Activated CD4-positive, alpha-beta T cell treated with anti-CD3 and anti-CD28 coated beads, Interleukin-2, amount 50 U/mL, for 4 hours (primary cell): ENCODE data around the gene MAEA.
"Not testable (repeated sequence)": the region's sequence is repeated elsewhere in the genome, so short reads cannot be mapped to it uniquely, and the experiment has no call there.

Source experiments
- DNase-seq, 2 experiments: peaks; one replicate each; pipeline ENCODE4 v3.0.0-alpha.2; 2020

MAEA gene

GRCh38 chr4:1285151-1285789, 4.4 kb upstream of the MAEA start:
- no peak for DNase-seq

GRCh38 chr4:1285790-1286553, 3.7 kb upstream of the MAEA start:
- peak; percentile 33 to 41 for DNase-seq

- DNase-seq, result no peak
These were observed 905 bp upstream of the MAEA start for GRCh38 chr4:1288786-1289185.

- DNase-seq, result no peak
These were observed 680 bp downstream of the MAEA start for GRCh38 chr4:1290165-1290977.

- DNase-seq, result no peak
These were observed 1.4 kb downstream of the MAEA start for GRCh38 chr4:1291091-1291490.

- no peak for DNase-seq
These were observed 2.5 kb downstream of the MAEA start for GRCh38 chr4:1291996-1292702.

GRCh38 chr4:1292703-1293011, 3.0 kb downstream of the MAEA start:
- not testable (repeated sequence) for DNase-seq

GRCh38 chr4:1293531-1293941, 3.8 kb downstream of the MAEA start:
- DNase-seq, result no peak

GRCh38 chr4:1293991-1294390, 4.3 kb downstream of the MAEA start:
- DNase-seq, result no peak

GRCh38 chr4:1294424-1294823, 4.7 kb downstream of the MAEA start:
- DNase-seq, result no peak

- no peak for DNase-seq
These were observed 5.2 kb downstream of the MAEA start for GRCh38 chr4:1294891-1295290.

- no peak for DNase-seq
These were observed 5.8 kb downstream of the MAEA start for GRCh38 chr4:1295405-1296055.

GRCh38 chr4:1296324-1297022, 6.8 kb downstream of the MAEA start:
- DNase-seq, result no peak

- no peak for DNase-seq
These were observed 7.3 kb downstream of the MAEA start for GRCh38 chr4:1297023-1297395.

- no peak for DNase-seq
These were observed 8.0 kb downstream of the MAEA start for GRCh38 chr4:1297456-1298325.

GRCh38 chr4:1298461-1298860, 8.8 kb downstream of the MAEA start:
- DNase-seq, result no peak

GRCh38 chr4:1299301-1299860, 9.7 kb downstream of the MAEA start:
- no peak for DNase-seq

GRCh38 chr4:1300466-1301455, 11.1 kb downstream of the MAEA start:
- no peak for DNase-seq

GRCh38 chr4:1302159-1302558, 12.5 kb downstream of the MAEA start:
- no peak for DNase-seq
